HepG2 (cell line): ENCODE measurements around the gene PCNA. TPM values are rescaled to one million over a fixed set of nuclear protein-coding genes. Genes with fewer than 3 reads are reported as not detected.

Experiments
- AGO1 ChIP-seq: fragments of 200-400 bp; formaldehyde crosslinking; IDR thresholded peaks from 2 replicates; pipeline ENCODE4 v1.6.1; 2017; ENCODE audit warnings: mild to moderate bottlenecking, low read depth, low read length, moderate library complexity; ENCODE audit not compliant: poor library complexity, severe bottlenecking
- ATF7 ChIP-seq, 2 experiments: fragments of 450-650 bp in 1 of 2; sonication (generic) in 1 of 2; formaldehyde crosslinking in 1 of 2; IDR thresholded peaks; 2 replicates each; pipeline versions ENCODE4 v1.4.0 to v1.6.1; 2016 to 2020; ENCODE audit warnings: antibody characterized with exemption in 1 of 2, mild to moderate bottlenecking in 1 of 2, missing genetic modification reagents in 1 of 2
- BATF2 ChIP-seq: sonication (generic); formaldehyde crosslinking; IDR thresholded peaks from 2 replicates; pipeline ENCODE4 v1.8.0; 2022; ENCODE audit warnings: mild to moderate bottlenecking, missing genetic modification reagents, moderate library complexity
- EP300 ChIP-seq, 3 experiments: sonication (generic) in 1 of 3; formaldehyde crosslinking in 1 of 3; IDR thresholded peaks; 2 replicates each; pipeline versions ENCODE4 v1.5.1 to v1.6.1; 2011 to 2020; ENCODE audit warnings: low read depth in 2 of 3, low read length in 2 of 3, borderline replicate concordance in 1 of 3, improper control_type of control experiment in 1 of 3, mild to moderate bottlenecking in 1 of 3, missing genetic modification reagents in 1 of 3, moderate library complexity in 1 of 3
- FOXA1 ChIP-seq, 2 experiments: fragments of 450-650 bp in 1 of 2; sonication (generic) in 1 of 2; formaldehyde crosslinking in 1 of 2; IDR thresholded peaks; 2 replicates each; pipeline versions ENCODE4 v1.4.0 to v1.6.1; 2016 to 2020; ENCODE audit warnings: missing genetic modification reagents in 1 of 2
- HMG20B ChIP-seq: conservative IDR thresholded peaks from 2 replicates; pipeline ENCODE4 v1.6.1; 2016; ENCODE audit warnings: missing genetic modification reagents, missing compliant biosample characterization
- ISL2 ChIP-seq: sonication (generic); formaldehyde crosslinking; IDR thresholded peaks from 2 replicates; pipeline ENCODE4 v1.5.0; 2020; ENCODE audit warnings: missing genetic modification reagents
- NFKBIZ ChIP-seq: IDR thresholded peaks from 2 replicates; pipeline ENCODE4 v1.6.1; 2018; ENCODE audit warnings: missing genetic modification reagents, missing compliant biosample characterization
- NR2F2 ChIP-seq: IDR thresholded peaks from 2 replicates; pipeline ENCODE4 v1.6.1; 2012; ENCODE audit warnings: low read depth, inconsistent platforms, borderline replicate concordance
- PAXIP1 ChIP-seq: sonication (generic); formaldehyde crosslinking; conservative IDR thresholded peaks from 2 replicates; pipeline ENCODE4 v1.4.0; 2020; ENCODE audit warnings: mild to moderate bottlenecking, missing genetic modification reagents, moderate library complexity
- RARA ChIP-seq: IDR thresholded peaks from 2 replicates; pipeline ENCODE4 v1.6.1; 2016; ENCODE audit warnings: missing genetic modification reagents, missing compliant biosample characterization
- RERE ChIP-seq: IDR thresholded peaks from 2 replicates; pipeline ENCODE4 v1.6.1; 2016; ENCODE audit warnings: low read depth, missing genetic modification reagents, missing compliant biosample characterization
- TBX3 ChIP-seq: fragments of 450-650 bp; IDR thresholded peaks from 2 replicates; pipeline ENCODE4 v1.6.1; 2017; ENCODE audit warnings: antibody characterized with exemption, mild to moderate bottlenecking, inconsistent platforms, borderline replicate concordance
- ZBTB21 ChIP-seq: sonication (generic); formaldehyde crosslinking; IDR thresholded peaks from 2 replicates; pipeline ENCODE4 v1.4.0; 2020; ENCODE audit warnings: missing genetic modification reagents
- ZMYM4 ChIP-seq: sonication (generic); formaldehyde crosslinking; IDR thresholded peaks from 2 replicates; pipeline ENCODE4 v1.8.1; 2023; ENCODE audit warnings: mild to moderate bottlenecking, missing genetic modification reagents
- ZNF343 ChIP-seq: sonication (generic); formaldehyde crosslinking; IDR thresholded peaks from 2 replicates; pipeline ENCODE4 v1.4.0; 2020; ENCODE audit warnings: mild to moderate bottlenecking, missing genetic modification reagents
- ZNF619 ChIP-seq: sonication (generic); formaldehyde crosslinking; IDR thresholded peaks from 2 replicates; pipeline ENCODE4 v1.4.0; 2020; ENCODE audit warnings: mild to moderate bottlenecking, missing genetic modification reagents
- ZSCAN31 ChIP-seq: sonication (generic); formaldehyde crosslinking; IDR thresholded peaks from 2 replicates; pipeline ENCODE4 v1.5.0; 2020; ENCODE audit warnings: low read depth, mild to moderate bottlenecking, missing genetic modification reagents
- polyA plus RNA-seq, 8 experiments: library from polyadenylated mRNA; depleted of rRNA in 3 of 8; stranded (reverse) in 7 of 8; unstranded in 1 of 8; fragments of >200 nt; fragmentation: Illumina TruSeq in 4 of 8; extraction: Trizol in 4 of 8; gene quantifications; 2 replicates each; pipeline versions ENCODE4 v1.2.1 to v1.2.3, GENCODE V29; 2011 to 2016; ENCODE audit warnings: low read depth in 4 of 8, missing spikeins in 1 of 8, mixed read lengths in 1 of 8; ENCODE audit not compliant: insufficient read depth in 1 of 8
- total RNA-seq, 5 experiments: library from RNA; depleted of rRNA; stranded (reverse); fragments of >200 nt; fragmentation: Illumina TruSeq; extraction: Trizol; gene quantifications; 2 replicates each; pipeline ENCODE4 v1.2.3, GENCODE V29; 2016; ENCODE audit warnings: low read depth in 1 of 5

PCNA gene
- total and polyA plus RNA-seq, 2 of the 13 experiments (the other 11 are each of a cell fraction or from before 2014, with no cell fraction given) = 229 to 655 TPM

GRCh38 chr20:5070570-5070969 is 49.2 kb downstream of the PCNA start (continued):
- TF ChIP-seq ATF7 (IDR thresholded peaks at IDR 0.05) (no peak), ATF7 (CRISPR knock-in tag; IDR thresholded peaks at IDR 0.05) (no peak), ZBTB21 (no peak), RERE (CRISPR knock-in tag) (no peak), BATF2 (CRISPR knock-in tag) (no peak), NR2F2 (peak; percentile 47; the same call in 1 of the 2 replicates), TBX3 (peak; percentile 79; the same call in 1 of the 2 replicates), ZSCAN31 (CRISPR knock-in tag) (no peak), PAXIP1 (CRISPR knock-in tag) (0 out of 2 replicates have a peak, but pooled peaks have one; percentile 19), ISL2 (no peak), ZMYM4 (0 out of 2 replicates have a peak, but pooled peaks have one; percentile 7), ZNF619 (CRISPR knock-in tag) (no peak), ZNF343 (CRISPR knock-in tag) (no peak), NFKBIZ (no peak), RARA (CRISPR knock-in tag) (peak; percentile 58), FOXA1 (IDR thresholded peaks at IDR 0.05) (peak; percentile 43; the same call in 1 of the 2 replicates), FOXA1 (CRISPR knock-in tag; IDR thresholded peaks at IDR 0.05) (peak; percentile 30; the same call in 1 of the 2 replicates), EP300 (IDR thresholded peaks at IDR 0.05; ENCODE audit: low read depth in 2 of 2, low read length in 2 of 2) (peak in 1 of 2 experiments; percentile 35; a peak in 1 of 4 replicates), EP300 (CRISPR knock-in tag; IDR thresholded peaks at IDR 0.05; ENCODE audit: borderline replicate concordance) (no peak), HMG20B (CRISPR knock-in tag) (0 out of 2 replicates have a peak, but pooled peaks have one; percentile 48), AGO1 (no peak)
